GM23248 (cell line): Measurements from ENCODE around the gene NSMCE1.

Source experiments
- EZH2 ChIP-seq: fragments of 200-600 bp; sonication (generic); IDR thresholded peaks from 2 replicates; pipeline ENCODE4 v1.6.1; 2018; ENCODE audit warnings: antibody characterized with exemption, mild to moderate bottlenecking; ENCODE audit not compliant: insufficient read depth, poor library complexity, severe bottlenecking
- EZH2phosphoT487 ChIP-seq: fragments of 200-600 bp; sonication (generic); IDR thresholded peaks from 2 replicates; pipeline ENCODE4 v1.6.1; 2018; ENCODE audit warnings: antibody characterized with exemption, moderate library complexity, mild to moderate bottlenecking, low read depth; ENCODE audit not compliant: insufficient read depth

- TF ChIP-seq EZH2phosphoT487 (no peak), EZH2 (no peak)
These were observed 42.2 kb upstream of the NSMCE1 start for GRCh38 chr16:27310576-27311447.
